Endothelial cell of umbilical vein (primary cell): ENCODE measurements around the gene MAMDC2. TPM values are rescaled to one million over a fixed set of nuclear protein-coding genes. Genes with fewer than 3 reads are reported as not detected.

Source experiments
- Bru-seq: library from RNA; stranded (reverse); fragments of 400-500 nt; gene quantifications from one replicate; lab custom pipeline; 2021; lab: Mats Ljungman, UMichigan
- BruChase-seq, 2 experiments: library from RNA; stranded (reverse); fragments of 400-500 nt; gene quantifications; one replicate each; lab custom pipeline; 2021; lab: Mats Ljungman, UMichigan
- BruUV-seq: library from RNA; stranded (reverse); fragments of 400-500 nt; replicated peaks from 2 replicates; lab custom pipeline; 2021; lab: Mats Ljungman, UMichigan
- CTCF ChIA-PET: fragments of 300-600, 350-600 bp; sonication (Branson Sonifier 250); formaldehyde crosslinking; loops from one replicate; lab custom pipeline; 2021; ENCODE audit warnings: antibody characterized with exemption, inconsistent platforms; lab: Charles Lee
- POLR2A ChIA-PET: fragments of 300-600, 350-600 bp; sonication (Branson Sonifier 250); formaldehyde crosslinking; loops from one replicate; lab custom pipeline; 2021; ENCODE audit warnings: antibody characterized with exemption, inconsistent platforms; lab: Charles Lee
- DNase-seq: peaks from one replicate; pipeline ENCODE4 v3.0.0-alpha.2; 2011; ENCODE audit warnings: low read depth, low spot score
- FAIRE-seq: peaks from 2 replicates; lab custom pipeline; 2011; peaks lifted over from hg19 to GRCh38; lab: Jason Lieb, UNC
- H2AFZ ChIP-seq: 2 replicates; pipeline ENCODE4 v1.6.0; 2012; ENCODE audit warnings: low read depth, low read length, control low read depth, inconsistent platforms
- H3K27ac ChIP-seq: 2 replicates; pipeline ENCODE4 v1.5.1; 2011; ENCODE audit warnings: low read depth, mild to moderate bottlenecking, control low read depth, low read length, moderate library complexity; ENCODE audit not compliant: insufficient read depth
- H3K27me3 ChIP-seq, 2 experiments: 2 replicates each; pipeline versions ENCODE4 v1.6.0 to v1.6.1; 2011; ENCODE audit warnings: low read length in 2 of 2, mixed read lengths in 1 of 2; ENCODE audit not compliant: control insufficient read depth in 2 of 2, insufficient read depth in 2 of 2
- H3K36me3 ChIP-seq, 2 experiments: 2 replicates in 1 of 2; 3 replicates in 1 of 2; pipeline ENCODE4 v1.5.1; 2011; ENCODE audit warnings: low read length in 2 of 2, mild to moderate bottlenecking in 1 of 2, moderate library complexity in 1 of 2; ENCODE audit not compliant: control insufficient read depth in 2 of 2, insufficient read depth in 2 of 2; ENCODE audit errors: extremely low read depth in 1 of 2
- H3K4me1 ChIP-seq: 3 replicates; pipeline ENCODE4 v1.5.1; 2011; ENCODE audit warnings: mild to moderate bottlenecking, low read length; ENCODE audit not compliant: control insufficient read depth, insufficient read depth; ENCODE audit errors: extremely low read depth
- H3K4me2 ChIP-seq: 2 replicates; pipeline ENCODE4 v1.6.1; 2011; ENCODE audit warnings: low read length, control low read depth, mixed read lengths; ENCODE audit not compliant: insufficient read depth
- H3K4me3 ChIP-seq, 3 experiments: fragments of 200-600 bp in 1 of 3; sonication (generic), shearing (Covaris generic) in 1 of 3; replicated peaks in 1 of 3; 2 replicates each; pipeline ENCODE4 v1.5.1; 2011 to 2016; ENCODE audit warnings: control low read depth in 3 of 3, low read length in 3 of 3, mild to moderate bottlenecking in 2 of 3, inconsistent platforms in 1 of 3, low read depth in 1 of 3, moderate library complexity in 1 of 3; ENCODE audit not compliant: insufficient read depth in 1 of 3
- H3K79me2 ChIP-seq: 2 replicates; pipeline ENCODE4 v1.6.0; 2012; ENCODE audit warnings: low read length, inconsistent platforms; ENCODE audit not compliant: control insufficient read depth, insufficient read depth
- H3K9ac ChIP-seq: replicated peaks from 2 replicates; pipeline ENCODE3; 2011; ENCODE audit warnings: low read length, control low read depth; ENCODE audit not compliant: insufficient read depth; ENCODE audit errors: extremely low read depth
- H3K9me1 ChIP-seq: replicated peaks from 3 replicates; pipeline ENCODE4 v1.6.0; 2011; ENCODE audit warnings: mild to moderate bottlenecking, low read length; ENCODE audit not compliant: control insufficient read depth, insufficient read depth; ENCODE audit errors: extremely low read depth
- H3K9me3 ChIP-seq: replicated peaks from 2 replicates; pipeline ENCODE4 v1.5.1; 2012; ENCODE audit warnings: low read length, inconsistent platforms; ENCODE audit not compliant: control insufficient read depth, insufficient read depth
- H4K20me1 ChIP-seq: replicated peaks from 2 replicates; pipeline ENCODE3; 2011; ENCODE audit warnings: mild to moderate bottlenecking, low read length; ENCODE audit not compliant: control insufficient read depth, insufficient read depth; ENCODE audit errors: extremely low read depth
- EZH2 ChIP-seq: IDR thresholded peaks from 2 replicates; pipeline ENCODE4 v1.6.1; 2012; ENCODE audit warnings: borderline replicate concordance, low read depth, mild to moderate bottlenecking, moderate library complexity, low read length, inconsistent platforms; ENCODE audit not compliant: severe bottlenecking
- FOS ChIP-seq: IDR thresholded peaks from 2 replicates; pipeline ENCODE4 v1.6.1; 2011; ENCODE audit warnings: mild to moderate bottlenecking, low read length, moderate library complexity, borderline replicate concordance; ENCODE audit not compliant: insufficient read depth
- GATA2 ChIP-seq: IDR thresholded peaks from 2 replicates; pipeline ENCODE4 v1.7.0; 2011; ENCODE audit warnings: low read depth, mild to moderate bottlenecking, moderate library complexity, mixed read lengths, low read length; ENCODE audit not compliant: insufficient read length, insufficient read depth
- JUN ChIP-seq: IDR thresholded peaks from 2 replicates; pipeline ENCODE4 v1.6.1; 2011; ENCODE audit warnings: borderline replicate concordance, low read depth; ENCODE audit not compliant: insufficient read length, insufficient read depth
- MYC ChIP-seq: IDR thresholded peaks from one replicate; pipeline ENCODE4 v1.6.1; 2011; ENCODE audit warnings: mild to moderate bottlenecking, low read depth, low read length
- POLR2A ChIP-seq: IDR thresholded peaks from 2 replicates; pipeline ENCODE4 v1.6.1; 2012; ENCODE audit warnings: low read depth, mild to moderate bottlenecking, control low read depth, low read length
- POLR2AphosphoS5 ChIP-seq: IDR thresholded peaks from 2 replicates; pipeline ENCODE4 v1.6.1; 2012; ENCODE audit warnings: low read depth, mild to moderate bottlenecking, control low read depth, low read length, moderate library complexity; ENCODE audit not compliant: insufficient read depth
- dilution Hi-C: fragments of 300-500 bp; cut with MboI; formaldehyde crosslinking; loops from one replicate; pipeline ENCODE4 v1.15.0; 2019; ENCODE audit warnings: low sequenced_read_pairs; ENCODE audit not compliant: extremely low pct_ligation_motif_present
- intact Hi-C: fragments of 100-400 bp; cut with micrococcal nuclease; formaldehyde crosslinking; loops from one replicate; pipeline ENCODE4 v1.10.0; 2022
- long read RNA-seq: library from polyadenylated mRNA; stranded (forward); transcript quantifications from one replicate; pipeline ENCODE4 v2.0.0, GENCODE V29; 2021
- polyA minus RNA-seq, 3 experiments: library from RNA; depleted of rRNA, polyadenylated mRNA; stranded (reverse); fragments of >200 nt; gene quantifications; 1 replicate in 1 of 3; 2 replicates in 2 of 3; pipeline ENCODE4 v1.2.3, GENCODE V29; 2011
- polyA plus RNA-seq, 4 experiments: library from polyadenylated mRNA; depleted of rRNA in 3 of 4; stranded (reverse) in 3 of 4; unstranded in 1 of 4; fragments of >200 nt; gene quantifications; 2 replicates each; pipeline versions ENCODE4 v1.2.1 to v1.2.3, GENCODE V29; 2011 to 2012; ENCODE audit warnings: missing spikeins in 1 of 4
- total RNA-seq: library from RNA; stranded (reverse); gene quantifications from 2 replicates; pipeline ENCODE4 v1.2.3, GENCODE V29; 2021
- TF ChIP-seq, protein P1 (sequence below), 2 donors: IDR thresholded peaks; 1 replicate in 1 of 2; 2 replicates in 1 of 2; pipeline ENCODE4 v1.5.1; 2011; ENCODE audit warnings: low read length in 2 of 2, mild to moderate bottlenecking in 2 of 2, moderate library complexity in 2 of 2, control low read depth in 1 of 2, inconsistent platforms in 1 of 2, low read depth in 1 of 2; ENCODE audit not compliant: insufficient read depth in 1 of 2; ENCODE audit errors: extremely low read depth in 1 of 2
- TF ChIP-seq, protein P2 (sequence below): IDR thresholded peaks from 2 replicates; pipeline ENCODE4 v1.6.1; 2011; ENCODE audit not compliant: insufficient read depth, insufficient read length

Gene MAMDC2
- 0.60 and 0.85 TPM in 2 replicates for total RNA-seq
- 1.1 TPM in 2 replicates for polyA plus RNA-seq
- 1.1 and 1.3 TPM in 2 replicates for polyA plus RNA-seq (2011; cell fraction: cytosol; rRNA removed)
- 1.1 TPM in 2 replicates for polyA plus RNA-seq (2011; cell fraction: nucleus; rRNA removed)
- polyA plus RNA-seq (2012): 2.2 and 3.5 TPM in 2 replicates
- 2.1 and 3.4 TPM in 2 replicates for polyA minus RNA-seq
- not detected for polyA minus RNA-seq (2011; cell fraction: cytosol; rRNA and poly(A)+ RNA removed)
- 1.4 and 4.4 TPM in 2 replicates for polyA minus RNA-seq (2011; cell fraction: nucleus; rRNA and poly(A)+ RNA removed)
- Bru-seq, nascent RNA: percentile 28 among the genes with signal in this experiment
- BruChase-seq, experiment 1, labeled RNA remaining after a 6-hour chase: percentile 15 among the genes with signal in this experiment
- percentile 15 among the genes with signal in this experiment for BruChase-seq, experiment 2, labeled RNA remaining after a 2-hour chase
- long read RNA-seq, partial matches to known transcripts: 0 of 5 reads
- long read RNA-seq, other reads (novel, unspliced or antisense): 4 of 5 reads

GRCh38 chr9:70043689-70044489, at the start of gene MAMDC2:
MAMDC2 (plus strand) TSS chr9:70043848; CDS start chr9:70044198, 350 bp downstream.
- no peaks in the 10 kb centered on the region for H4K20me1 ChIP-seq
- ChIA-PET CTCF (interaction anchor here (0.8 to 5.6 kb wide), 11 partner anchors 10 to 559 kb away, joined by 3 to 52 read pairs (median 5); no protein-coding TSS in a partner anchor), POLR2A (no interaction called here)
- H3K27me3 ChIP-seq: no peaks in the 10 kb centered on the region
- H3K27ac ChIP-seq: no peak within 1 kb of the TSS
- dilution Hi-C loops (no loop called here), intact Hi-C loops (loop anchor here (2.0 kb wide), 2 partner anchors 67 kb away; no protein-coding TSS in a partner anchor)
- H3K9me3 ChIP-seq: no peaks in the 10 kb centered on the region
- TF ChIP-seq MYC (no peak), FOS (no peak), POLR2A (no peak), GATA2 (no peak), EZH2 (no peak), POLR2AphosphoS5 (no peak), JUN (no peak)
- TF ChIP-seq, protein P1, sequence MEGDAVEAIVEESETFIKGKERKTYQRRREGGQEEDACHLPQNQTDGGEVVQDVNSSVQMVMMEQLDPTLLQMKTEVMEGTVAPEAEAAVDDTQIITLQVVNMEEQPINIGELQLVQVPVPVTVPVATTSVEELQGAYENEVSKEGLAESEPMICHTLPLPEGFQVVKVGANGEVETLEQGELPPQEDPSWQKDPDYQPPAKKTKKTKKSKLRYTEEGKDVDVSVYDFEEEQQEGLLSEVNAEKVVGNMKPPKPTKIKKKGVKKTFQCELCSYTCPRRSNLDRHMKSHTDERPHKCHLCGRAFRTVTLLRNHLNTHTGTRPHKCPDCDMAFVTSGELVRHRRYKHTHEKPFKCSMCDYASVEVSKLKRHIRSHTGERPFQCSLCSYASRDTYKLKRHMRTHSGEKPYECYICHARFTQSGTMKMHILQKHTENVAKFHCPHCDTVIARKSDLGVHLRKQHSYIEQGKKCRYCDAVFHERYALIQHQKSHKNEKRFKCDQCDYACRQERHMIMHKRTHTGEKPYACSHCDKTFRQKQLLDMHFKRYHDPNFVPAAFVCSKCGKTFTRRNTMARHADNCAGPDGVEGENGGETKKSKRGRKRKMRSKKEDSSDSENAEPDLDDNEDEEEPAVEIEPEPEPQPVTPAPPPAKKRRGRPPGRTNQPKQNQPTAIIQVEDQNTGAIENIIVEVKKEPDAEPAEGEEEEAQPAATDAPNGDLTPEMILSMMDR (IDR thresholded peaks at IDR 0.05; ENCODE audit: extremely low read depth in 1 of 2, insufficient read depth in 1 of 2, low read depth in 1 of 2, low read length in 2 of 2): no peak
- TF ChIP-seq, protein P2, sequence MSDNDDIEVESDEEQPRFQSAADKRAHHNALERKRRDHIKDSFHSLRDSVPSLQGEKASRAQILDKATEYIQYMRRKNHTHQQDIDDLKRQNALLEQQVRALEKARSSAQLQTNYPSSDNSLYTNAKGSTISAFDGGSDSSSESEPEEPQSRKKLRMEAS: no peak
- H3K9ac ChIP-seq: no peak within 1 kb of the TSS
- peak within 1 kb of the TSS; percentile 89 for H2AFZ ChIP-seq
- DNase-seq: peak; percentile 36
- no TSS peak for BruUV-seq
- H3K4me2 ChIP-seq: peak within 1 kb of the TSS; percentile 83
- H3K4me3 ChIP-seq: peak within 1 kb of the TSS; percentile 44 to 77 (median 54)
- no peaks in the 10 kb centered on the region for H3K79me2 ChIP-seq
- no peaks in the 10 kb centered on the region for H3K9me1 ChIP-seq
- FAIRE-seq: no peak
- H3K4me1 ChIP-seq: peaks cover 8% of the 10 kb centered on the region
- no peaks in the 10 kb centered on the region for H3K36me3 ChIP-seq
